Mesenchymal stem cell (in vitro differentiated cells and primary cell): ENCODE results near the gene RNU5D-1.

Experiments
- DNase-seq: peaks from one replicate; pipeline ENCODE4 v3.0.0-alpha.2; 2013
- H2AFZ ChIP-seq: one replicate; pipeline ENCODE4 v1.6.1; 2013; ENCODE audit warnings: low read depth, mild to moderate bottlenecking, control low read depth, inconsistent platforms, low read length, moderate library complexity
- H2AK5ac ChIP-seq: 2 replicates; pipeline ENCODE4 v1.6.1; 2013; ENCODE audit warnings: low read length, moderate library complexity, mild to moderate bottlenecking, inconsistent platforms; ENCODE audit not compliant: severe bottlenecking
- H2BK120ac ChIP-seq: one replicate; pipeline ENCODE4 v1.6.1; 2013; ENCODE audit warnings: low read depth, mild to moderate bottlenecking, inconsistent platforms, low read length, moderate library complexity
- H2BK12ac ChIP-seq, 2 experiments: one replicate each; pipeline ENCODE4 v1.6.1; 2013; ENCODE audit warnings: inconsistent platforms in 2 of 2, low read length in 2 of 2, mild to moderate bottlenecking in 2 of 2, moderate library complexity in 2 of 2, control low read depth in 1 of 2
- H2BK15ac ChIP-seq: one replicate; pipeline ENCODE4 v1.6.1; 2013; ENCODE audit warnings: mild to moderate bottlenecking, low read depth, inconsistent platforms; ENCODE audit not compliant: poor library complexity, severe bottlenecking
- H2BK5ac ChIP-seq: 2 replicates; pipeline ENCODE4 v1.6.1; 2013; ENCODE audit warnings: low read depth, mild to moderate bottlenecking, low read length, control low read depth, inconsistent platforms; ENCODE audit not compliant: poor library complexity, severe bottlenecking
- H3K14ac ChIP-seq, 2 experiments: one replicate each; pipeline ENCODE4 v1.6.1; 2013; ENCODE audit warnings: inconsistent platforms in 2 of 2, low read length in 2 of 2, control low read depth in 1 of 2, mild to moderate bottlenecking in 1 of 2, moderate library complexity in 1 of 2
- H3K18ac ChIP-seq, 2 experiments: one replicate each; pipeline ENCODE4 v1.6.1; 2013; ENCODE audit warnings: inconsistent platforms in 2 of 2, low read length in 2 of 2, control low read depth in 1 of 2, low read depth in 1 of 2, mild to moderate bottlenecking in 1 of 2
- H3K23ac ChIP-seq, 2 experiments: one replicate each; pipeline ENCODE4 v1.6.1; 2013; ENCODE audit warnings: inconsistent platforms in 2 of 2, low read length in 2 of 2, mild to moderate bottlenecking in 2 of 2, moderate library complexity in 2 of 2, control low read depth in 1 of 2
- H3K27ac ChIP-seq: 2 replicates; pipeline ENCODE4 v1.5.1; 2013; ENCODE audit warnings: mild to moderate bottlenecking, moderate library complexity, low read length, control low read depth, inconsistent platforms; ENCODE audit not compliant: poor library complexity, severe bottlenecking
- H3K27me3 ChIP-seq, 2 experiments: 2 replicates each; pipeline versions ENCODE4 v1.6.1 to v1.7.0; 2013; ENCODE audit warnings: low read length in 2 of 2, mild to moderate bottlenecking in 2 of 2, moderate library complexity in 2 of 2, control low read depth in 1 of 2, inconsistent platforms in 1 of 2; ENCODE audit not compliant: control insufficient read depth in 1 of 2, insufficient read depth in 1 of 2
- H3K36me3 ChIP-seq, 2 experiments: 2 replicates each; pipeline versions ENCODE4 v1.6.1 to v1.7.0; 2013; ENCODE audit warnings: low read length in 2 of 2, control low read depth in 1 of 2, inconsistent platforms in 1 of 2, low read depth in 1 of 2, mild to moderate bottlenecking in 1 of 2; ENCODE audit not compliant: insufficient read depth in 2 of 2, control insufficient read depth in 1 of 2
- H3K4ac ChIP-seq, 2 experiments: one replicate each; pipeline ENCODE4 v1.6.1; 2013; ENCODE audit warnings: inconsistent platforms in 2 of 2, low read length in 2 of 2, mild to moderate bottlenecking in 2 of 2, moderate library complexity in 2 of 2, control low read depth in 1 of 2, low read depth in 1 of 2
- H3K4me1 ChIP-seq: 2 replicates; pipeline ENCODE4 v1.6.1; 2013; ENCODE audit warnings: low read depth, low read length, control low read depth; ENCODE audit not compliant: control insufficient read depth, insufficient read depth
- H3K4me2 ChIP-seq: 2 replicates; pipeline ENCODE4 v1.6.1; 2013; ENCODE audit warnings: low read length, mild to moderate bottlenecking, inconsistent platforms; ENCODE audit not compliant: poor library complexity, severe bottlenecking
- H3K4me3 ChIP-seq, 2 experiments: 2 replicates each; pipeline versions ENCODE4 v1.5.1 to v1.7.0; 2013; ENCODE audit warnings: low read length in 2 of 2, mild to moderate bottlenecking in 2 of 2, control low read depth in 1 of 2, low read depth in 1 of 2; ENCODE audit not compliant: insufficient read depth in 1 of 2
- H3K79me1 ChIP-seq: replicated peaks from 2 replicates; pipeline ENCODE4 v1.6.1; 2013; ENCODE audit warnings: mild to moderate bottlenecking, control low read depth, low read length, inconsistent platforms; ENCODE audit not compliant: poor library complexity, severe bottlenecking
- H3K9ac ChIP-seq: 2 replicates; pipeline ENCODE4 v1.7.0; 2013; ENCODE audit warnings: mild to moderate bottlenecking, low read length, moderate library complexity
- H3K9me3 ChIP-seq: 2 replicates; pipeline ENCODE4 v1.7.0; 2013; ENCODE audit warnings: mild to moderate bottlenecking, low read length; ENCODE audit not compliant: control insufficient read depth
- H4K8ac ChIP-seq: one replicate; pipeline ENCODE4 v1.6.1; 2013; ENCODE audit warnings: inconsistent platforms, mild to moderate bottlenecking, low read length, moderate library complexity
- H4K91ac ChIP-seq: one replicate; pipeline ENCODE4 v1.6.1; 2013; ENCODE audit warnings: mild to moderate bottlenecking, low read length, inconsistent platforms
- WGBS: methylation state at CpG from one replicate; pipeline ENCODE4 v1.1.7; 2013; ENCODE audit warnings: mixed read lengths; 5-methylcytosine and 5-hydroxymethylcytosine counted together

The RNU5D-1 gene

GRCh38 chr1:44777969-44778635, 47.1 kb upstream of the RNU5D-1 start:
- H3K4me2 ChIP-seq = no peak overlapping the region
- H4K8ac ChIP-seq = no peak overlapping the region
- no peak overlapping the region for H3K18ac ChIP-seq
- H3K36me3 ChIP-seq = peaks cover 46 to 54% of the 10 kb centered on the region in 2 experiments
- H2BK15ac ChIP-seq = no peak overlapping the region
- no peak overlapping the region for H3K23ac ChIP-seq
- DNase-seq = no peak
- H4K91ac ChIP-seq = no peak overlapping the region
- no peaks in the 10 kb centered on the region for H3K27me3 ChIP-seq
- peak overlapping the region; percentile 96 for H3K9ac ChIP-seq
- H3K4me1 ChIP-seq = peaks cover 18% of the 10 kb centered on the region
- no peak overlapping the region for H2BK5ac ChIP-seq
- no peak overlapping the region for H2AK5ac ChIP-seq
- no peak overlapping the region for H2BK120ac ChIP-seq
- H3K14ac ChIP-seq = no peak overlapping the region
- peak overlapping the region in 1 of 2 experiments; percentile 87 for H3K4me3 ChIP-seq
- H3K79me1 ChIP-seq = no peaks in the 10 kb centered on the region
- no peak overlapping the region for H3K27ac ChIP-seq
- 93% methylated on average over 13 of the region's 13 CpGs for WGBS
- no peaks in the 10 kb centered on the region for H3K9me3 ChIP-seq
- H3K4ac ChIP-seq = no peak overlapping the region
- no peak overlapping the region for H2AFZ ChIP-seq
- no peak overlapping the region for H2BK12ac ChIP-seq

- Histone ChIP-seq H3K36me3 (peaks cover 46 to 54% of the 10 kb centered on the region in 2 experiments), H3K27me3 (no peaks in the 10 kb centered on the region), H3K23ac (no peak overlapping the region), H3K9me3 (no peaks in the 10 kb centered on the region), H3K4me3 (peak overlapping the region in 1 of 2 experiments; percentile 87), H2BK15ac (no peak overlapping the region), H4K8ac (peak overlapping the region; percentile 14), H4K91ac (no peak overlapping the region), H2BK5ac (no peak overlapping the region), H3K27ac (no peak overlapping the region), H3K9ac (peak overlapping the region; percentile 96), H2AFZ (no peak overlapping the region), H3K14ac (no peak overlapping the region), H3K4me1 (peaks cover 18% of the 10 kb centered on the region), H2BK120ac (no peak overlapping the region), H3K4ac (no peak overlapping the region), H3K79me1 (no peaks in the 10 kb centered on the region), H3K18ac (no peak overlapping the region), H2BK12ac (no peak overlapping the region), H2AK5ac (no peak overlapping the region), H3K4me2 (peak overlapping the region; percentile 78)
- DNase-seq = no peak
- 90% methylated on average over 14 of the region's 14 CpGs for WGBS
Measured at GRCh38 chr1:44777547-44777946, 46.6 kb upstream of the RNU5D-1 start.

GRCh38 chr1:44776730-44777068, 45.7 kb upstream of the RNU5D-1 start:
- no peak overlapping the region for H2BK5ac ChIP-seq
- peaks cover 2% of the 10 kb centered on the region for H3K79me1 ChIP-seq
- peak overlapping the region; percentile 96 for H3K9ac ChIP-seq
- no peaks in the 10 kb centered on the region for H3K27me3 ChIP-seq
- H3K27ac ChIP-seq = peak overlapping the region; percentile 67
- H3K4me2 ChIP-seq = peak overlapping the region; percentile 78
- H3K23ac ChIP-seq = peak overlapping the region in 1 of 2 experiments; percentile 29
- H3K4me3 ChIP-seq = peak overlapping the region; percentile 81 to 87
- H2AFZ ChIP-seq = no peak overlapping the region
- H3K36me3 ChIP-seq = peaks cover 46 to 54% of the 10 kb centered on the region in 2 experiments
- H3K9me3 ChIP-seq = no peaks in the 10 kb centered on the region
- peak overlapping the region in 1 of 2 experiments; percentile 42 for H3K4ac ChIP-seq
- no peak for DNase-seq
- no peak overlapping the region for H2AK5ac ChIP-seq
- no peak overlapping the region for H3K18ac ChIP-seq
- H2BK120ac ChIP-seq = no peak overlapping the region
- no peak overlapping the region for H4K91ac ChIP-seq
- H2BK15ac ChIP-seq = no peak overlapping the region
- peaks cover 18% of the 10 kb centered on the region for H3K4me1 ChIP-seq
- 35% methylated on average over 12 of the region's 12 CpGs for WGBS
- H4K8ac ChIP-seq = no peak overlapping the region
- H3K14ac ChIP-seq = peak overlapping the region in 1 of 2 experiments; percentile 88
- H2BK12ac ChIP-seq = peak overlapping the region in 1 of 2 experiments; percentile 55

- Histone ChIP-seq H2AFZ (no peak overlapping the region), H3K27me3 (no peaks in the 10 kb centered on the region), H3K36me3 (peaks cover 43 to 48% of the 10 kb centered on the region in 2 experiments), H3K9me3 (no peaks in the 10 kb centered on the region), H3K23ac (peak overlapping the region in 1 of 2 experiments; percentile 57), H2AK5ac (peak overlapping the region; percentile 42), H3K18ac (peak overlapping the region in 1 of 2 experiments; percentile 82), H3K4ac (peak overlapping the region; percentile 41 to 90), H3K14ac (peak overlapping the region in 1 of 2 experiments; percentile 88), H3K27ac (peak overlapping the region; percentile 67), H4K91ac (no peak overlapping the region), H3K4me1 (peaks cover 18% of the 10 kb centered on the region), H2BK15ac (no peak overlapping the region), H4K8ac (peak overlapping the region; percentile 45), H2BK5ac (no peak overlapping the region), H3K4me2 (peak overlapping the region; percentile 78), H2BK120ac (peak overlapping the region; percentile 51), H3K9ac (peak overlapping the region; percentile 96), H3K4me3 (peak overlapping the region; percentile 81 to 87), H3K79me1 (peaks cover 2% of the 10 kb centered on the region), H2BK12ac (peak overlapping the region in 1 of 2 experiments; percentile 55)
- 3% methylated on average over 35 of the region's 36 CpGs for WGBS
- DNase-seq = peak; percentile 40
Measured at GRCh38 chr1:44775930-44776729, 45.2 kb upstream of the RNU5D-1 start.
